HCT116 (cell line): ENCODE measurements around the gene ARNT2. TPM values are rescaled to one million over a fixed set of nuclear protein-coding genes. Genes with fewer than 3 reads are reported as not detected.

Experiments
- ATAC-seq: fragments of 200-7000 bp; cut with Tn5 transposase; 2 replicates; pipeline ENCODE4 v1.9.1; 2020; ENCODE audit warnings: mild to moderate bottlenecking, moderate library complexity
- BruUV-seq: library from RNA; stranded (reverse); fragments of 400-500 nt; replicated peaks from 2 replicates; lab custom pipeline; 2021; lab: Mats Ljungman, UMichigan
- CTCF ChIA-PET: fragments of 300-600 bp; sonication (Branson Sonifier 250); formaldehyde crosslinking; loops from one replicate; lab custom pipeline; 2021; ENCODE audit warnings: antibody characterized with exemption; lab: Charles Lee
- POLR2A ChIA-PET: fragments of 300-600, 350-600 bp; sonication (Branson Sonifier 250); formaldehyde crosslinking; loops from one replicate; lab custom pipeline; 2021; ENCODE audit warnings: antibody characterized with exemption; lab: Charles Lee
- RAD21 ChIA-PET, 2 experiments: fragments of 300-600 bp; sonication (Branson Sonifier 250); formaldehyde crosslinking; loops; one replicate each; lab custom pipeline; 2023; ENCODE audit warnings: low total read pairs in 2 of 2; ENCODE audit not compliant: uncharacterized antibody in 2 of 2, unreplicated experiment in 2 of 2, low non-redundant PET in 1 of 2; lab: Charles Lee
- DNase-seq: peaks from one replicate; pipeline ENCODE4 v3.0.0-alpha.2; 2010; ENCODE audit warnings: low read depth, low spot score
- H2AFZ ChIP-seq: fragments of 200-600 bp; shearing (Covaris generic), sonication (generic); 2 replicates; pipeline ENCODE4 v1.6.1; 2017; ENCODE audit warnings: low read depth, mixed run types, mixed read lengths, antibody characterized with exemption, low read length; ENCODE audit not compliant: poor library complexity, severe bottlenecking
- H3K27ac ChIP-seq: 2 replicates; pipeline ENCODE4 v1.5.1; 2012; ENCODE audit warnings: low read depth, low read length
- H3K27me3 ChIP-seq: fragments of 200-600 bp; sonication (generic); 2 replicates; pipeline ENCODE4 v1.6.1; 2016; ENCODE audit warnings: mixed run types, low read length, mixed read lengths; ENCODE audit not compliant: insufficient read depth
- H3K36me3 ChIP-seq, 2 experiments: fragments of 200-500 bp in 1 of 2; fragments of 200-600 bp in 1 of 2; sonication (Bioruptor generic) in 1 of 2; sonication (generic) in 1 of 2; 2 replicates each; pipeline versions ENCODE4 v1.5.1 to v1.6.1; 2014 to 2016; ENCODE audit warnings: low read length in 2 of 2, inconsistent platforms in 1 of 2, mixed read lengths in 1 of 2, mixed run types in 1 of 2; ENCODE audit not compliant: insufficient read depth in 2 of 2, control insufficient read depth in 1 of 2
- H3K4me1 ChIP-seq, 2 experiments: fragments of 200-600 bp in 1 of 2; sonication (generic) in 1 of 2; 2 replicates each; pipeline versions ENCODE4 v1.5.1 to v1.6.1; 2012 to 2017; ENCODE audit warnings: low read length in 2 of 2, inconsistent platforms in 1 of 2, mild to moderate bottlenecking in 1 of 2, mixed read lengths in 1 of 2, mixed run types in 1 of 2, moderate library complexity in 1 of 2; ENCODE audit not compliant: insufficient read depth in 2 of 2, control insufficient read depth in 1 of 2
- H3K4me2 ChIP-seq: fragments of 200-600 bp; sonication (generic); 2 replicates; pipeline ENCODE4 v1.6.1; 2017; ENCODE audit warnings: mixed run types, low read length, mixed read lengths
- H3K4me3 ChIP-seq, 2 experiments: fragments of 200-600 bp in 1 of 2; sonication (generic) in 1 of 2; replicated peaks in 1 of 2; 2 replicates each; pipeline ENCODE4 v1.5.1; 2011 to 2016; ENCODE audit warnings: low read length in 2 of 2, control low read depth in 1 of 2, low read depth in 1 of 2, mild to moderate bottlenecking in 1 of 2, mixed read lengths in 1 of 2, mixed run types in 1 of 2
- H3K79me2 ChIP-seq: fragments of 200-600 bp; sonication (generic); 2 replicates; pipeline ENCODE4 v1.6.1; 2017; ENCODE audit warnings: mild to moderate bottlenecking, mixed run types, low read length, moderate library complexity, mixed read lengths; ENCODE audit not compliant: insufficient read depth
- H3K9ac ChIP-seq: fragments of 200-600 bp; sonication (generic); 2 replicates; pipeline ENCODE4 v1.6.1; 2016; ENCODE audit warnings: low read length, mixed read lengths
- H3K9me2 ChIP-seq: fragments of 200-600 bp; sonication (generic), shearing (Covaris generic); 2 replicates; pipeline ENCODE4 v1.6.1; 2017; ENCODE audit warnings: mixed run types, mild to moderate bottlenecking, moderate library complexity; ENCODE audit not compliant: insufficient read depth
- H3K9me3 ChIP-seq, 2 experiments: fragments of 200-500 bp in 1 of 2; fragments of 200-600 bp in 1 of 2; sonication (Bioruptor generic) in 1 of 2; sonication (generic) in 1 of 2; 2 replicates each; pipeline ENCODE4 v1.6.1; 2014 to 2017; ENCODE audit warnings: low read length in 2 of 2, mixed read lengths in 2 of 2, inconsistent platforms in 1 of 2, low read depth in 1 of 2, mild to moderate bottlenecking in 1 of 2, mixed run types in 1 of 2, moderate library complexity in 1 of 2; ENCODE audit not compliant: control insufficient read depth in 1 of 2, insufficient read depth in 1 of 2
- H4K20me1 ChIP-seq: fragments of 200-600 bp; sonication (generic), shearing (Covaris generic); 2 replicates; pipeline ENCODE4 v1.6.1; 2017; ENCODE audit warnings: mixed run types, mild to moderate bottlenecking, moderate library complexity; ENCODE audit not compliant: insufficient read depth
- CBX3 ChIP-seq: IDR thresholded peaks from 2 replicates; pipeline ENCODE4 v1.6.1; 2012; ENCODE audit warnings: low read depth
- CTCF ChIP-seq, 3 experiments: fragments of 200-600 bp in 1 of 3; sonication (generic) in 1 of 3; IDR thresholded peaks in 2 of 3; conservative IDR thresholded peaks in 1 of 3; 2 replicates each; pipeline ENCODE4 v1.5.1; 2012 to 2017; ENCODE audit warnings: low read depth in 2 of 3, low read length in 2 of 3, antibody characterized with exemption in 1 of 3, borderline replicate concordance in 1 of 3, control low read depth in 1 of 3, mild to moderate bottlenecking in 1 of 3, mixed read lengths in 1 of 3, mixed run types in 1 of 3, moderate library complexity in 1 of 3; ENCODE audit not compliant: insufficient read depth in 1 of 3
- EZH2 ChIP-seq: fragments of 200-600 bp; sonication (generic); IDR thresholded peaks from 2 replicates; pipeline ENCODE4 v1.6.1; 2017; ENCODE audit warnings: antibody characterized with exemption, mixed run types
- FOSL1 ChIP-seq: IDR thresholded peaks from 2 replicates; pipeline ENCODE4 v1.6.1; 2012; ENCODE audit warnings: low read depth
- JUND ChIP-seq: IDR thresholded peaks from 2 replicates; pipeline ENCODE4 v1.6.1; 2012
- POLR2A ChIP-seq: IDR thresholded peaks from 2 replicates; pipeline ENCODE4 v1.7.0; 2011; ENCODE audit warnings: borderline replicate concordance; ENCODE audit not compliant: insufficient read depth, insufficient read length; ENCODE audit errors: extremely low read depth
- REST ChIP-seq: IDR thresholded peaks from 2 replicates; pipeline ENCODE4 v1.6.1; 2012; ENCODE audit warnings: low read depth
- SIN3A ChIP-seq: IDR thresholded peaks from 2 replicates; pipeline ENCODE4 v1.6.1; 2012; ENCODE audit warnings: low read depth
- SP1 ChIP-seq: IDR thresholded peaks from 2 replicates; pipeline ENCODE4 v1.6.1; 2012; ENCODE audit warnings: low read depth
- SRF ChIP-seq: IDR thresholded peaks from 2 replicates; pipeline ENCODE4 v1.6.1; 2012; ENCODE audit warnings: low read depth
- TCF7L2 ChIP-seq: IDR thresholded peaks from 2 replicates; pipeline ENCODE4 v1.7.0; 2011; ENCODE audit warnings: borderline replicate concordance, inconsistent platforms; ENCODE audit not compliant: insufficient read depth, insufficient read length; ENCODE audit errors: extremely low read depth
- ZNF274 ChIP-seq: fragments of 200-500 bp; sonication (Bioruptor generic); IDR thresholded peaks from 2 replicates; pipeline ENCODE4 v1.6.1; 2014; ENCODE audit warnings: mild to moderate bottlenecking, low read depth, low read length, inconsistent platforms
- intact Hi-C: fragments of 100-400 bp; cut with micrococcal nuclease; formaldehyde crosslinking; loops from 2 replicates; pipeline ENCODE4 v1.10.0; 2022
- total RNA-seq: library from RNA; stranded (reverse); gene quantifications from one replicate; pipeline ENCODE4 v1.2.1, GENCODE V29; 2021; ENCODE audit not compliant: unreplicated experiment
- TF ChIP-seq, protein P1 (sequence below): IDR thresholded peaks from 2 replicates; pipeline ENCODE4 v1.6.1; 2012

ARNT2 gene
- total RNA-seq, 1 experiment from 2014 or later = 3.0 TPM

DNA sequence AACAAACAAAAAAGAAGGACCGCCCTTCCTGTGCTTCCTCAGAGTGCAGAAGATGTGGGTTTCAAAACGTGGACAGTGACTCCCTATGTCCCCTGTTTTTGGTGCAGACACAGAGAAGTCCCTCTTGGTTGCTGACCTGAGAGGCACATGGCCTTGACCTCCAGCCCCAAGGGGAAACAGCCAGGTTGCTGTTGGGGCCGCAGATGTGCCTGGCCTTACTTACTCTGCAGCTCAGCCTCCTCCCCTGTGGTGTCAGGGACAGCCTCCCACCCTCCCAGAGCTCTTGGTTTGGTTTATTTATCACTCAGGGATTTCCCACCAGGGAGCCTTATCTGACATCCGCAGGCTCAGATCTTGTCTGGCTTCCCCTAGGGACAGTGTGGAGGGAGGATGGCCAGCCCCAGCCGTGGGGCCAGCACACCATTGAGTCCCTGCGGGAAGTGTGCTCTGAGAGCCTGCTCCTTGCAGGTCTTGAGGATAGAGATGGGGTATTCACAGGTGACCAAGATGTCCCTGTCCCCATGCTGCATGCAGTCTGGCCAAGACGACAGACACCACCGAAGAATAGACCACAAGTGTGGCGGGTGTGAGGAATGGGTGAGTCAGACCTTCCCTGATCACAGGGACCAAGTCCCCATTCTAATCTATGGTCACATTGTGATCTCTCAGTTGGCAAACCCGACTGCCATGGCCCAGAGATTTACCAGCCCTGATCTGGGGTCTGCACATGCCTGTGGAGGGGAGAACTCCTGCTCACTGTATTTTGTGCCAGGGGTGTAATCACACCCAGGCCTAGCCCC is 156.6 kb downstream of the ARNT2 start:
- H3K9me3 ChIP-seq = no peaks in the 10 kb centered on the region
- no peaks in the 10 kb centered on the region for H3K4me1 ChIP-seq
- H3K79me2 ChIP-seq = no peaks in the 10 kb centered on the region
- H3K9me2 ChIP-seq = no peaks in the 10 kb centered on the region
- DNase-seq (no peak), ATAC-seq (no peak)
- H3K27ac ChIP-seq = no peak overlapping the region
- no peak overlapping the region for H3K4me3 ChIP-seq
- ChIA-PET POLR2A (interaction anchor here (0.6 kb wide), 1 partner anchor 357 kb away, joined by 3 read pairs; no protein-coding TSS in a partner anchor), RAD21 (no interaction called here), CTCF (no interaction called here)
- no peak overlapping the region for H3K9ac ChIP-seq
- H3K36me3 ChIP-seq = no peaks in the 10 kb centered on the region
- no peak overlapping the region for H3K4me2 ChIP-seq
- BruUV-seq = no TSS peak
- H3K27me3 ChIP-seq = no peaks in the 10 kb centered on the region
- TF ChIP-seq SP1 (no peak), EZH2 (no peak), POLR2A (no peak), SRF (no peak), CBX3 (no peak), REST (no peak), JUND (no peak), ZNF274 (no peak), FOSL1 (no peak), TCF7L2 (no peak), SIN3A (no peak), CTCF (IDR thresholded peaks at IDR 0.05 in 2 of 3, conservative IDR thresholded peaks at IDR 0.05 in 1 of 3; ENCODE audit: borderline replicate concordance in 1 of 3, insufficient read depth in 1 of 3, low read depth in 2 of 3, low read length in 2 of 3) (no peak)
- TF ChIP-seq, protein P1, sequence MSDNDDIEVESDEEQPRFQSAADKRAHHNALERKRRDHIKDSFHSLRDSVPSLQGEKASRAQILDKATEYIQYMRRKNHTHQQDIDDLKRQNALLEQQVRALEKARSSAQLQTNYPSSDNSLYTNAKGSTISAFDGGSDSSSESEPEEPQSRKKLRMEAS = no peak
- H2AFZ ChIP-seq = no peak overlapping the region
- H4K20me1 ChIP-seq = no peaks in the 10 kb centered on the region
- intact Hi-C loops = loop anchor here (10.0 kb wide), 1 partner anchor 704 kb away; no protein-coding TSS in a partner anchor
